ENCODE results near the gene AQP12B.

The AQP12B gene

GRCh38 chr2:240717681-240718581, 35.2 kb upstream of the AQP12B start:
- Histone ChIP-seq H3K79me2 (no peaks in the 10 kb centered on the region), H3K27ac (no peak overlapping the region), H3K4me1 (no peaks in the 10 kb centered on the region), H3K4me3 (ENCODE audit: low read depth, low read length) (no peak overlapping the region), H3K9me3 (ENCODE audit: control insufficient read depth, low read length) (no peaks in the 10 kb centered on the region), H3K9ac (no peak overlapping the region), H3K4me2 (ENCODE audit: low read length) (no peak overlapping the region), H3K36me3 (ENCODE audit: control insufficient read depth, insufficient read depth, low read length) (no peaks in the 10 kb centered on the region), H2AFZ (no peak overlapping the region), H3K27me3 (ENCODE audit: control insufficient read depth, insufficient read depth, low read length) (no peaks in the 10 kb centered on the region)
- no peak for TF ChIP-seq CTCF (IDR thresholded peaks at IDR 0.05)

- TF ChIP-seq CTCF (IDR thresholded peaks at IDR 0.05): no peak
- no peaks in the 10 kb centered on the region for H3K79me2 ChIP-seq
Observed at GRCh38 chr2:240717181-240717641, 34.5 kb upstream of the AQP12B start.

DNA sequence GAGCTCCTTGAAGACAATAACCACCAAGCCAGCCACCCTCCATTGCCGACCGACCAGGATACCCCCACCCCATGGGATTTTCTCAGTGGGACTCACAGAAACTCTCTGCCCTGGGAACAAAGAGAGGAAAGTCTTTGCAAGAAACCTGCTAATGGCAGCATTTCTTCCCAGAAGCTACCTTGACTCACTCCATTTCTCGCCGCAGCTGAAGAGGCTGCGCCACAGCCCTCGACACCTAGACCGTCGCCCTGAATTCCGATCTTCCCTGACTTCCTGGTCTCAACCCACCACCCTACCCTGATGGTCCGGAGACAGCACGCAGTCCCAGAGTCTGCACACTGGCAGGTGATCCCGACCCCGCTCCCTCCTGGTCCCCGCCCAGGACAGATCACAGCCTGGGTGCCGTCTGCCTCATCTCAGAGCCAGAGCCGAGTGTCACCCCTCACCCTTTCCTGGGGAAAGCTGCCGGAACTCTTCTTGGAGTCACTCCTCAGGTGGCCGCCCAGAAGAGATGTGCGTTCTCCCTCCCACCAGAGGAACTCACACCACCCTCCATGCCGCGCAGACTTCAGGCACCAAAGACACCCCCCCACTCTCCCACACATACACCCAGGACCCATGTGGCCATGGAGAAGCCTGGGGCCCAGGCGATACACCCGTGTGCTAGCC, 33.6 kb upstream of the AQP12B start:
- Histone ChIP-seq H3K9ac (no peak overlapping the region), H3K27me3 (ENCODE audit: control insufficient read depth, insufficient read depth, low read length) (no peaks in the 10 kb centered on the region), H3K36me3 (ENCODE audit: control insufficient read depth, insufficient read depth, low read length) (no peaks in the 10 kb centered on the region), H3K4me1 (no peaks in the 10 kb centered on the region), H3K4me2 (ENCODE audit: low read length) (no peak overlapping the region), H3K79me2 (no peaks in the 10 kb centered on the region), H3K4me3 (ENCODE audit: low read depth, low read length) (no peak overlapping the region), H2AFZ (no peak overlapping the region), H3K27ac (no peak overlapping the region), H3K9me3 (ENCODE audit: control insufficient read depth, low read length) (no peaks in the 10 kb centered on the region)
- no peak for TF ChIP-seq CTCF (IDR thresholded peaks at IDR 0.05)

More at GRCh38 chr2:240717181-240717641, 34.5 kb upstream of the AQP12B start:
- no peaks in the 10 kb centered on the region for H3K36me3 ChIP-seq (ENCODE audit: control insufficient read depth, insufficient read depth, low read length)
- no peak overlapping the region for H2AFZ ChIP-seq
- no peaks in the 10 kb centered on the region for H3K27me3 ChIP-seq (ENCODE audit: control insufficient read depth, insufficient read depth, low read length)
- no peak overlapping the region for H3K9ac ChIP-seq
- no peak overlapping the region for H3K27ac ChIP-seq
- no peaks in the 10 kb centered on the region for H3K4me1 ChIP-seq
- no peaks in the 10 kb centered on the region for H3K9me3 ChIP-seq (ENCODE audit: control insufficient read depth, low read length)
- H3K4me3 ChIP-seq (ENCODE audit: low read depth, low read length): no peak overlapping the region
- no peak overlapping the region for H3K4me2 ChIP-seq (ENCODE audit: low read length)

- H3K4me1 ChIP-seq: no peaks in the 10 kb centered on the region
- no peaks in the 10 kb centered on the region for H3K36me3 ChIP-seq (ENCODE audit: control insufficient read depth, insufficient read depth, low read length)
- no peaks in the 10 kb centered on the region for H3K27me3 ChIP-seq (ENCODE audit: control insufficient read depth, insufficient read depth, low read length)
- H3K4me2 ChIP-seq (ENCODE audit: low read length): no peak overlapping the region
- TF ChIP-seq CTCF (IDR thresholded peaks at IDR 0.05): no peak
- H3K4me3 ChIP-seq (ENCODE audit: low read depth, low read length): no peak overlapping the region
- no peak overlapping the region for H3K27ac ChIP-seq
- H3K9me3 ChIP-seq (ENCODE audit: control insufficient read depth, low read length): no peaks in the 10 kb centered on the region
- H3K9ac ChIP-seq: no peak overlapping the region
- H3K79me2 ChIP-seq: no peaks in the 10 kb centered on the region
- no peak overlapping the region for H2AFZ ChIP-seq
Observed at GRCh38 chr2:240714747-240715725, 32.4 kb upstream of the AQP12B start.

Data from parathyroid adenoma (tissue), 2 donors.